GM12878 (cell line): ENCODE data around the gene OR2G3. TPM values are rescaled to one million over a fixed set of nuclear protein-coding genes. Genes with fewer than 3 reads are reported as not detected.
A peak's percentile ranks its signal among the peaks of the same experiment; 100 is the strongest.

Experiments used
- ATAC-seq: fragments of 200-7000 bp; cut with Tn5 transposase; 3 replicates; pipeline ENCODE4 v1.9.1; 2020; ENCODE audit warnings: mild to moderate bottlenecking, moderate library complexity
- BruUV-seq: library from RNA; stranded (reverse); fragments of 400-500 nt; replicated peaks from 2 replicates; lab custom pipeline; 2021; lab: Mats Ljungman, UMichigan
- CTCF ChIA-PET: fragments of 300-600 bp; sonication (Branson Sonifier 250); formaldehyde crosslinking; extraction: SDS; loops from one replicate; lab custom pipeline; 2021; ENCODE audit warnings: inconsistent platforms; lab: Yijun Ruan, JAX
- POLR2A ChIA-PET: fragments of 350-600 bp; formaldehyde crosslinking; extraction: SDS; loops from one replicate; lab custom pipeline; 2021; ENCODE audit warnings: inconsistent platforms; lab: Charles Lee
- RAD21 ChIA-PET: fragments of 300-600 bp; sonication (Branson Sonifier 250); formaldehyde crosslinking; loops from one replicate; lab custom pipeline; 2023; ENCODE audit warnings: antibody characterized with exemption; ENCODE audit not compliant: unreplicated experiment; lab: Charles Lee
- SMC1A ChIA-PET: fragments of 300-600 bp; sonication (Branson Sonifier 250); formaldehyde crosslinking; loops from one replicate; lab custom pipeline; 2023; ENCODE audit not compliant: unreplicated experiment, uncharacterized antibody; lab: Charles Lee
- DNase-seq: peaks from one replicate; pipeline ENCODE4 v3.0.0-alpha.2; 2011; ENCODE audit warnings: low read depth, low spot score
- FAIRE-seq: peaks from 3 replicates; lab custom pipeline; 2011; peaks lifted over from hg19 to GRCh38; lab: Jason Lieb, UNC
- H2AFZ ChIP-seq: 2 replicates; pipeline ENCODE4 v1.6.0; 2011; ENCODE audit warnings: low read depth, low read length, control low read depth; ENCODE audit not compliant: control insufficient read depth
- H3K27ac ChIP-seq: 2 replicates; pipeline ENCODE4 v1.5.1; 2011; ENCODE audit warnings: control low read depth; ENCODE audit not compliant: control insufficient read depth, insufficient read depth
- H3K27me3 ChIP-seq, 2 experiments: replicated peaks in 1 of 2; 2 replicates each; pipeline versions ENCODE4 v1.6.0 to v1.6.1; 2011; ENCODE audit warnings: low read length in 1 of 2; ENCODE audit not compliant: control insufficient read depth in 2 of 2, insufficient read depth in 2 of 2
- H3K36me3 ChIP-seq, 2 experiments: 2 replicates each; pipeline ENCODE4 v1.5.1; 2011; ENCODE audit warnings: low read length in 1 of 2; ENCODE audit not compliant: control insufficient read depth in 2 of 2, insufficient read depth in 2 of 2
- H3K4me1 ChIP-seq: 2 replicates; pipeline ENCODE4 v1.6.1; 2011; ENCODE audit warnings: mild to moderate bottlenecking, low read length, moderate library complexity, mixed read lengths; ENCODE audit not compliant: control insufficient read depth, insufficient read depth
- H3K4me2 ChIP-seq: 2 replicates; pipeline ENCODE4 v1.6.0; 2011; ENCODE audit warnings: control low read depth; ENCODE audit not compliant: control insufficient read depth, insufficient read depth
- H3K4me3 ChIP-seq: fragments of 200-600 bp; sonication (generic); 2 replicates; pipeline ENCODE4 v1.5.1; 2016
- H3K79me2 ChIP-seq: 2 replicates; pipeline ENCODE4 v1.6.0; 2011; ENCODE audit warnings: low read length; ENCODE audit not compliant: control insufficient read depth, insufficient read depth
- H3K9ac ChIP-seq: 2 replicates; pipeline ENCODE4 v1.8.0; 2011; ENCODE audit warnings: low read length, control low read depth, mixed read lengths; ENCODE audit not compliant: control insufficient read depth, insufficient read depth
- H3K9me3 ChIP-seq: replicated peaks from 3 replicates; pipeline ENCODE4 v1.5.1; 2011; ENCODE audit warnings: mild to moderate bottlenecking, low read length; ENCODE audit not compliant: control insufficient read depth, insufficient read depth
- H4K20me1 ChIP-seq: 2 replicates; pipeline ENCODE4 v1.6.0; 2011; ENCODE audit not compliant: control insufficient read depth, insufficient read depth
- CBX5 ChIP-seq: sonication (generic); IDR thresholded peaks from 2 replicates; pipeline ENCODE4 v1.6.1; 2016; ENCODE audit warnings: low read depth, moderate library complexity, mild to moderate bottlenecking, inconsistent platforms
- CHD2 ChIP-seq: IDR thresholded peaks from 2 replicates; pipeline ENCODE4 v1.6.1; 2011; ENCODE audit warnings: low read depth, low read length, improper control_type of control experiment, borderline replicate concordance
- HCFC1 ChIP-seq: fragments of 150-350 bp; IDR thresholded peaks from 2 replicates; pipeline ENCODE4 v1.6.1; 2014; ENCODE audit warnings: low read length
- MEF2B ChIP-seq: fragments of 450-650 bp; IDR thresholded peaks from 2 replicates; pipeline ENCODE4 v1.6.1; 2018; ENCODE audit warnings: mild to moderate bottlenecking, moderate library complexity; ENCODE audit not compliant: partially characterized antibody, poor library complexity, severe bottlenecking
- NFYB ChIP-seq: IDR thresholded peaks from 2 replicates; pipeline ENCODE4 v1.6.1; 2011; ENCODE audit warnings: low read depth, mild to moderate bottlenecking, low read length, improper control_type of control experiment, moderate library complexity; ENCODE audit not compliant: insufficient read depth
- RAD21 ChIP-seq: IDR thresholded peaks from 2 replicates; pipeline ENCODE4 v1.6.1; 2011; ENCODE audit warnings: mild to moderate bottlenecking, low read depth, low read length, moderate library complexity; ENCODE audit not compliant: insufficient read depth
- RB1 ChIP-seq: fragments of 450-650 bp; formaldehyde crosslinking; IDR thresholded peaks from 2 replicates; pipeline ENCODE4 v1.6.1; 2017; ENCODE audit warnings: mild to moderate bottlenecking, borderline replicate concordance
- SMC3 ChIP-seq: IDR thresholded peaks from 2 replicates; pipeline ENCODE4 v1.6.1; 2011; ENCODE audit warnings: low read length, improper control_type of control experiment, borderline replicate concordance
- ZSCAN29 ChIP-seq: fragments of 450-650 bp; IDR thresholded peaks from 2 replicates; pipeline ENCODE4 v1.6.1; 2017; ENCODE audit warnings: mild to moderate bottlenecking, moderate library complexity
- WGBS: methylation state at CpG from one replicate; pipeline ENCODE4 v1.1.6; 2016; ENCODE audit warnings: low lambda C conversion rate; ENCODE audit not compliant: insufficient replicate concordance, insufficient coverage; ENCODE audit errors: missing lambda C conversion rate; 5-methylcytosine and 5-hydroxymethylcytosine counted together
- in situ Hi-C: fragments of 300-500 bp; cut with MboI; formaldehyde crosslinking; loops from 9 replicates; pipeline ENCODE4 v1.14.3; 2018; ENCODE audit warnings: mixed read lengths
- intact Hi-C: fragments of 100-400 bp; cut with micrococcal nuclease; formaldehyde crosslinking; loops from one replicate; pipeline ENCODE4 v1.14.2; 2022; ENCODE audit not compliant: unreplicated experiment
- polyA plus RNA-seq, 11 experiments: library from polyadenylated mRNA; depleted of rRNA in 4 of 11; unstranded in 6 of 11; stranded (reverse) in 5 of 11; fragments of >200 nt; fragmentation: Nextera tagmentation in 4 of 11; fragmentation: Illumina TruSeq in 1 of 11; extraction: Ambion mirVana in 4 of 11; extraction: Trizol in 1 of 11; gene quantifications; 1 replicate in 1 of 11; 2 replicates in 10 of 11; pipeline versions ENCODE4 v1.2.1 to v1.2.3, GENCODE V29; 2011 to 2016; ENCODE audit warnings: inconsistent platforms in 2 of 11, missing spikeins in 2 of 11, low read depth in 1 of 11
- total RNA-seq, 4 experiments: library from RNA; depleted of rRNA in 3 of 4; stranded (reverse); fragments of >200 nt in 3 of 4; fragmentation: Illumina TruSeq in 1 of 4; extraction: Trizol in 1 of 4; gene quantifications; 2 replicates each; pipeline versions ENCODE4 v1.2.1 to v1.2.3, GENCODE V29; 2013 to 2021
- TF ChIP-seq, protein P1 (sequence below): fragments of 450-650 bp; formaldehyde crosslinking; IDR thresholded peaks from 2 replicates; pipeline ENCODE4 v1.5.0; 2022; ENCODE audit warnings: mild to moderate bottlenecking, missing genetic modification characterization
- TF ChIP-seq, protein P2 (sequence below): fragments of 450-650 bp; IDR thresholded peaks from 2 replicates; pipeline ENCODE4 v1.6.1; 2017; ENCODE audit warnings: low read depth, mild to moderate bottlenecking, moderate library complexity
- TF ChIP-seq, protein P3 (sequence below), 3 experiments: IDR thresholded peaks in 2 of 3; conservative IDR thresholded peaks in 1 of 3; 2 replicates each; pipeline ENCODE4 v1.5.1; 2011; ENCODE audit warnings: low read depth in 3 of 3, low read length in 3 of 3, mild to moderate bottlenecking in 3 of 3, control low read depth in 2 of 3, moderate library complexity in 2 of 3, inconsistent platforms in 1 of 3, mixed read lengths in 1 of 3; ENCODE audit not compliant: control insufficient read depth in 2 of 3, insufficient read depth in 1 of 3; ENCODE audit errors: extremely low read depth in 1 of 3

The OR2G3 gene
- total and polyA plus RNA-seq, 10 of the 15 experiments (the other 5 are each of a cell fraction or from before 2014, with no cell fraction given): not detected

DNA sequence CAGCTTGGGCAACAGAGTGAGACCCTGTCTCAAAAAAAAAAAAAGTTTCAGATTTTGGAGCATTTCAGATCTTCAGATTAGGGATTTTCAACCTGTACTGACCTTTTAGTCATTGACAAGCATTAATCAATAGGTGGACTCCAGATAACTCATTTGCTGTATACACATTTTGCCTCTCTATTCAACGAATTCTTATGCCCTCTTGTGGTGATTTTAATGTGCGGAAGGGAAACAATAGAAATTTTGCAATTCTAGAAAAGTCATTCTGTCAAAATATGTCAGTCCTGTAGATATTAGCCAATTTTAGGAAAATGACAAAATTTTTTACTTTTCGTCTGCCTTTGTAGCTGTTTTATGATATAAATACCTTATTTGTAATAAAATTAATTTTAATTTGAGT is 28.9 kb upstream of the OR2G3 start:
- Histone ChIP-seq H3K4me3 (no peak overlapping the region), H3K79me2 (no peaks in the 10 kb centered on the region), H3K27me3 (no peaks in the 10 kb centered on the region; a peak in 2 of 4 replicates), H3K9me3 (no peaks in the 10 kb centered on the region), H3K27ac (no peak overlapping the region), H3K9ac (no peak overlapping the region), H3K4me1 (no peaks in the 10 kb centered on the region), H2AFZ (no peak overlapping the region), H3K36me3 (no peaks in the 10 kb centered on the region)
- WGBS: 0% methylated on average over 3 of the region's 3 CpGs
- SMC1A ChIA-PET: interaction anchor here (1.0 to 1.3 kb wide), 3 partner anchors 9 to 364 kb away, joined by 3 read pairs; no protein-coding TSS in a partner anchor
- peak; percentile 63 for ATAC-seq
- FAIRE-seq: no peak
- CTCF ChIA-PET: interaction anchor here (0.8 to 1.4 kb wide), 5 partner anchors 9 to 202 kb away, joined by 3 to 6 read pairs (median 4); no protein-coding TSS in a partner anchor
- intact Hi-C loops: loop anchor here (1.0 kb wide), 2 partner anchors 186 to 204 kb away; no protein-coding TSS in a partner anchor
- in situ Hi-C loops: loop anchor here (5.0 kb wide), 1 partner anchor 189 kb away; no protein-coding TSS in a partner anchor
- DNase-seq: no peak
- no peak for TF ChIP-seq ZSCAN29
- peak; percentile 50; the same call in 1 of the 2 replicates for TF ChIP-seq SMC3
- TF ChIP-seq CHD2: no peak
- TF ChIP-seq MEF2B: no peak
- TF ChIP-seq, protein P1, sequence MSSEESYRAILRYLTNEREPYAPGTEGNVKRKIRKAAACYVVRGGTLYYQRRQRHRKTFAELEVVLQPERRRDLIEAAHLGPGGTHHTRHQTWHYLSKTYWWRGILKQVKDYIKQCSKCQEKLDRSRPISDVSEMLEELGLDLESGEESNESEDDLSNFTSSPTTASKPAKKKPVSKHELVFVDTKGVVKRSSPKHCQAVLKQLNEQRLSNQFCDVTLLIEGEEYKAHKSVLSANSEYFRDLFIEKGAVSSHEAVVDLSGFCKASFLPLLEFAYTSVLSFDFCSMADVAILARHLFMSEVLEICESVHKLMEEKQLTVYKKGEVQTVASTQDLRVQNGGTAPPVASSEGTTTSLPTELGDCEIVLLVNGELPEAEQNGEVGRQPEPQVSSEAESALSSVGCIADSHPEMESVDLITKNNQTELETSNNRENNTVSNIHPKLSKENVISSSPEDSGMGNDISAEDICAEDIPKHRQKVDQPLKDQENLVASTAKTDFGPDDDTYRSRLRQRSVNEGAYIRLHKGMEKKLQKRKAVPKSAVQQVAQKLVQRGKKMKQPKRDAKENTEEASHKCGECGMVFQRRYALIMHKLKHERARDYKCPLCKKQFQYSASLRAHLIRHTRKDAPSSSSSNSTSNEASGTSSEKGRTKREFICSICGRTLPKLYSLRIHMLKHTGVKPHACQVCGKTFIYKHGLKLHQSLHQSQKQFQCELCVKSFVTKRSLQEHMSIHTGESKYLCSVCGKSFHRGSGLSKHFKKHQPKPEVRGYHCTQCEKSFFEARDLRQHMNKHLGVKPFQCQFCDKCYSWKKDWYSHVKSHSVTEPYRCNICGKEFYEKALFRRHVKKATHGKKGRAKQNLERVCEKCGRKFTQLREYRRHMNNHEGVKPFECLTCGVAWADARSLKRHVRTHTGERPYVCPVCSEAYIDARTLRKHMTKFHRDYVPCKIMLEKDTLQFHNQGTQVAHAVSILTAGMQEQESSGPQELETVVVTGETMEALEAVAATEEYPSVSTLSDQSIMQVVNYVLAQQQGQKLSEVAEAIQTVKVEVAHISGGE: no peak
- no peak for TF ChIP-seq NFYB
- TF ChIP-seq RB1: no peak
- TF ChIP-seq, protein P2, sequence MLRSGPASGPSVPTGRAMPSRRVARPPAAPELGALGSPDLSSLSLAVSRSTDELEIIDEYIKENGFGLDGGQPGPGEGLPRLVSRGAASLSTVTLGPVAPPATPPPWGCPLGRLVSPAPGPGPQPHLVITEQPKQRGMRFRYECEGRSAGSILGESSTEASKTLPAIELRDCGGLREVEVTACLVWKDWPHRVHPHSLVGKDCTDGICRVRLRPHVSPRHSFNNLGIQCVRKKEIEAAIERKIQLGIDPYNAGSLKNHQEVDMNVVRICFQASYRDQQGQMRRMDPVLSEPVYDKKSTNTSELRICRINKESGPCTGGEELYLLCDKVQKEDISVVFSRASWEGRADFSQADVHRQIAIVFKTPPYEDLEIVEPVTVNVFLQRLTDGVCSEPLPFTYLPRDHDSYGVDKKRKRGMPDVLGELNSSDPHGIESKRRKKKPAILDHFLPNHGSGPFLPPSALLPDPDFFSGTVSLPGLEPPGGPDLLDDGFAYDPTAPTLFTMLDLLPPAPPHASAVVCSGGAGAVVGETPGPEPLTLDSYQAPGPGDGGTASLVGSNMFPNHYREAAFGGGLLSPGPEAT: no peak
- peak; percentile 56 for TF ChIP-seq RAD21
- no peak for TF ChIP-seq CBX5
- TF ChIP-seq HCFC1: no peak
- TF ChIP-seq, protein P3, sequence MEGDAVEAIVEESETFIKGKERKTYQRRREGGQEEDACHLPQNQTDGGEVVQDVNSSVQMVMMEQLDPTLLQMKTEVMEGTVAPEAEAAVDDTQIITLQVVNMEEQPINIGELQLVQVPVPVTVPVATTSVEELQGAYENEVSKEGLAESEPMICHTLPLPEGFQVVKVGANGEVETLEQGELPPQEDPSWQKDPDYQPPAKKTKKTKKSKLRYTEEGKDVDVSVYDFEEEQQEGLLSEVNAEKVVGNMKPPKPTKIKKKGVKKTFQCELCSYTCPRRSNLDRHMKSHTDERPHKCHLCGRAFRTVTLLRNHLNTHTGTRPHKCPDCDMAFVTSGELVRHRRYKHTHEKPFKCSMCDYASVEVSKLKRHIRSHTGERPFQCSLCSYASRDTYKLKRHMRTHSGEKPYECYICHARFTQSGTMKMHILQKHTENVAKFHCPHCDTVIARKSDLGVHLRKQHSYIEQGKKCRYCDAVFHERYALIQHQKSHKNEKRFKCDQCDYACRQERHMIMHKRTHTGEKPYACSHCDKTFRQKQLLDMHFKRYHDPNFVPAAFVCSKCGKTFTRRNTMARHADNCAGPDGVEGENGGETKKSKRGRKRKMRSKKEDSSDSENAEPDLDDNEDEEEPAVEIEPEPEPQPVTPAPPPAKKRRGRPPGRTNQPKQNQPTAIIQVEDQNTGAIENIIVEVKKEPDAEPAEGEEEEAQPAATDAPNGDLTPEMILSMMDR (IDR thresholded peaks at IDR 0.05 in 2 of 3, conservative IDR thresholded peaks at IDR 0.05 in 1 of 3; ENCODE audit: control insufficient read depth in 2 of 3, extremely low read depth in 1 of 3, insufficient read depth in 1 of 3, low read depth in 3 of 3, low read length in 3 of 3): peak; percentile 39 to 57 (median 48)
- TF ChIP-seq, all 136 proteins: peak for 3
- ChIA-PET RAD21 (interaction anchor here (1.0 kb wide), 1 partner anchor 186 kb away, joined by 3 read pairs; no protein-coding TSS in a partner anchor), POLR2A (no interaction called here)
- no peaks in the 10 kb centered on the region for H4K20me1 ChIP-seq
- BruUV-seq: no TSS peak
- H3K4me2 ChIP-seq: no peak overlapping the region
